HG03159 (cell line): ENCODE measurements around the gene RARG.

Experiments used
- ATAC-seq: cut with Tn5 transposase; IDR thresholded peaks from one replicate; pipeline ENCODE4 v1.9.1; 2021; ENCODE audit warnings: mild to moderate bottlenecking, moderate library complexity; ENCODE audit not compliant: unreplicated experiment

RARG gene

GRCh38 chr12:53231921-53232645, at the start of gene RARG:
RARG (minus strand) TSS chr12:53232209; CDS start chr12:53227545, 4,664 bp downstream.
- ATAC-seq: no peak

DNA sequence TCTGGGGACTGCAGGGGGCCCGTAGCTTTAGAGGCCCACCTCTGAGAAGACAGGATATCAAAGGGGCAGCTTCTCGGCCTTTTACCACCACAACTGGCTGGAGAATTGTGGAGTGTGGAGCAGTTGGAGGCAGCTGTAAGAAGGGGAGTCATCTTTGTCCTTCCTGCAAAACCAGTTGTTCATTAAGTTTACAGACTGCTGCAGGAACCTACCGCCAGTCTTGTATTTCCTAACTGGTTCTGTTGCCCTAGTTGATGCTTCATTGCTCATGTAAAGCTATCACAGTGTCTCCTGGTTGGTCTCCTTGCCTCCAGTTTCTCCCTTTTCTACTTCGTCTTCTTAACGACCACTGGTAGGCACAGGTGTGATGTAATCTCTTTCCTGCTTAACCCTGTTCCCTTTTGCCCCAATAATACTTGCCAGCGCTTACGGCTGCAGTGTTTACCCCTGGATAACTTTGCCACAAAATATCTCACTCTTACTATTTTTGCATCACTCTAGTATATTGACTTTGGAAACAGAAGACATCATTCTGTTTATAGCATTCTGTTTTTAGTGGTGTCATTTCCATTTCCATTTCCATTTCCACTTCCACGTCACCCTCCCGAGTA, 48.0 kb upstream of the RARG start:
- ATAC-seq: no peak

GRCh38 chr12:53279283-53279869, 47.4 kb upstream of the RARG start:
- no peak for ATAC-seq

DNA sequence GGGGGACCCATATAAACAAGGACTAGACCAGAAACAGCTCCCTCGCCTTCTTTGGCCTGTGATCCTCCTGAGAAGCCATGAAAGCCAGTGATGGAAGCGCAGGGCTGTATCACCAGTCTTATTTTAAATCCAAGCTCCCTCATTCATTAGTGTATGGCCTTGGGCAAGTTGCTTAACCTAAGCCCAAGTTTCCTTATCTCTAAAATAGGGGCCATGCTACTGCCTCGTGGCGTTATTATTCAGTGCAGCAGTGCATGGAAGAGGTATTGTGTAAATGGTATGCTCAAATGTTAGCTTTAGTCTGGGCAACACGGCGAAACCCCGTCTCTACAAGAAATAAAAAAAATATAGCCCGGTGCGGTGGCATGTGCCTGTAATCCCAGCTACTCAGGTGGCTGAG, 46.0 kb upstream of the RARG start:
- ATAC-seq: no peak

DNA sequence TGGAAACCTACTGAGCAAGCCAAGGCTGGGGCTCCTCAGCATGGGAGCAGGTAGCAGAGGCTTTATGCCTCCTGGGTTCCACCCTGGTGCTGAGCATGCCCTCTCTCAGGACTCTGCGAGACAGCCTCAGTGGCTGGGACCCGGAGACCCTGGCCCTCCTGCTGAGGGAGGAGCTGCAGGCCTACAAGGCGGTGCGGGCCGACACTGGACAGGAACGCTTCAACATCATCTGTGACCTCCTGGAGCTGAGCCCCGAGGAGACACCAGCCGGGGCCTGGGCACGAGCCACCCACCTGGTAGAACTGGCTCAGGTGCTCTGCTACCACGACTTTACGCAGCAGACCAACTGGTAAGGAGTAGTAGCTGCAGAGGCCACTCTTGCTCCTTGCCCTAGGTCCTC, 44.5 kb upstream of the RARG start:
- ATAC-seq: no peak

DNA sequence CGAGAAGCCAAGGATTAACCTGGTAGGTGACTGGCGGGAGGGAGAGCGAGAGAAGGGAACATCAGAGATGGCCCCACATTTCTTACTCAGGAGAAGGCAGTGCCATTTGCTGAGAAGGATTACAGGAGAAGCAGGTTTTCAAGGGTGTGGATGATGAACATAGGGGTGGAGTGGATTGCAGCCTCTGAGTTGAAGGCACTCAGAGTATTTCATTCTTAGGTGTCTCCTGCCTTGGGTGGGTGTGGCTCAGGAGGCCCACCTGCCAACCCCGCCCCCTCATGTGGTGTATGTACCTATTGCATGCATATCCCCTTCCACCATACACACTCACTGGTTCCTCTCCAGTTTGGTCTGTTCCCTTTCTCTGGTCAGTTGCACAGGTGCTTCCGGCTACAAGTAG, 42.4 kb upstream of the RARG start:
- ATAC-seq: no peak

GRCh38 chr12:53268630-53269562, 36.9 kb upstream of the RARG start:
- ATAC-seq: no peak

- ATAC-seq: peak; percentile 78
These were observed 36.1 kb upstream of the RARG start, which contains the start of gene ESPL1 for GRCh38 chr12:53267999-53268629. ESPL1 (plus strand) TSS chr12:53268299; CDS start chr12:53268767, 468 bp downstream.

GRCh38 chr12:53267306-53267998, 35.4 kb upstream of the RARG start:
- no peak for ATAC-seq

- ATAC-seq: no peak
These were observed 33.8 kb upstream of the RARG start for GRCh38 chr12:53265783-53266182.

GRCh38 chr12:53259891-53260290, 27.9 kb upstream of the RARG start:
- ATAC-seq: no peak

- no peak for ATAC-seq
These were observed 26.8 kb upstream of the RARG start for GRCh38 chr12:53258541-53259539.

DNA sequence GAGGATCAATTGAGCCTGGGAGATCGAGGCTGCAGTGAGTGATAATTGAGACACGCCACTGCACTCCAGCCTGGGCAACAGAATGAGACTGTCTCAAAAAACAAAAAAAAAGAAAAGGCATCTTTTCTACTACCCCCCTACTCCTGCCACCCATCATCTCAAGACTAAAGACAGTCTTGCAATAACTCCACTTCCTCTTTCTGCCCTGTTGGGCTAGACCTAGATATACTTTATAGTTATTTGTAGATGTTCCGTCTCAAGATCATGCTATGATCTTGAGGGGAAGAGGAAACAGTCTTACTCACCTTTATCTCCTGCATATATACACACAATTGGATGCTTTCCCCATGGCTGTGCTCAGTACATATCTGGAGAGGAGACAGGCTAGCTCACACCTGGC, 24.0 kb upstream of the RARG start:
- ATAC-seq: no peak

GRCh38 chr12:53254816-53255545, 23.0 kb upstream of the RARG start:
- no peak for ATAC-seq

- ATAC-seq: no peak
These were observed 21.3 kb upstream of the RARG start for GRCh38 chr12:53253298-53253697.

DNA sequence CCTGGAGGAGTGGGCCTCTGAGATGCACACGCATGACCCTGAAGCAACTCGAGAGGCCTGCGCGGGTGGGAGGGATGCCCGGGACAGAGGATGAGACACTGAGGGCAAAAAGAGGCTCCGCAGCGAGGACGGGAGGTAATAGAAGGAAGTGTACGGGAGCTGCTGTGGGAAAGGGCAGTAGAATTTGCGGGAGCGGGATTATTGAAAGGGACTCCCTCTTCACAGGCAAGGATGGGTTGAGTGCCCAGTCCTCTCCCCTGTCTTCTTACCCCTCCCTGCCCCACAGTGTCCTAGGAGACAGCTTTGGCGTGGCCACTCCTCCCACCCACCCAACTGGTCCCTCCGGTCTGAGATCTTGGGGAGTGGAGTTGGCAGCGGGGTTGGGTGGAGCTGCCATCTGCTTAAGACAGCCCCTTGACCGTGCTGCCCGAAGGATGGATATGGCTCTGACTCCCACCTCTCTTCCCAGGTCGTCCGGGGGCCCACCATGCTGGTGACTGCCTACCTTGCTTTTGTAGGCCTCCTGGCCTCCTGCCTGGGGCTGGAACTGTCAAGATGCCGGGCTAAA, 20.4 kb upstream of the RARG start:
- ATAC-seq: no peak

DNA sequence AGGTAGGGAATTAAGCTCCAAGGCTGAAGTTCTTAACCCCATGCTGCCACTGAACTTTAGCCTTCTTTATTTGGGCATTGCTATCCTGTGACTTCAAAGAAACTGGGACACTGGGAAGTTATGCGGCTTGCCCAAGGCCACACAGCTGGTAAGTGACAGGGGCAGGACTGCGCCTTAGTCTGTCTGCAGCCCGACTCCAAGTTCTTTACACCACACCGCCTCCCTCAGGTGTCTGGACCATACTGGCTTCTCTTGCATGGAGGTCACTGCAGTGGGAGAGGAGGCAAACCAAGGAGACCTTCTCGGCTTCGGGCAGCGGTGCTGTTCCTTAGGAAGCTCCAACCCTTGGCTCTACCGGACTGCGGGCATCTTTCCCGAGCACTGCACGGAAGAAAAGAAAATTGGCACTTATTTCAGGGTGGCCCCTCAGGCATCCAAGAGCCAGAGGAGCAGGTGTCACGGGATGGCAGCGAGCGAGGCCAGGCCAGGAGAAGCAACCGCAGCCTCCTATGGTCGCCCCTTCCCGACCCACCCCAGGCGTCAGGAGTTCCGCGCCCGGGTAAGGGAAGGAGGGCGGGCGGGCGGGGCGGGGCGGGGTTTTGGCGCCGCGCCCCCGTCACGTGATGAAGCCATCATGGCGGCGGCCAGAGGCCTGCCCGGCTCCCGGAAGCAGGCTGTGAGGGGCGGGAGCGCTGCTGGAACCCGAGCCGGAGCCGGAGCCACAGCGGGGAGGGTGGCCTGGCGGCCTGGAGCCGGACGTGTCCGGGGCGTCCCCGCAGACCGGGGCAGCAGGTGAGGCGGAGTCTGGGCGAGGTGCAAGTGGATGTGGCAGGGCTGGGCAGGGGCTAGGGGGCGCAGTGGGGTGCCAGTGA, 19.7 kb upstream of the RARG start:
- ATAC-seq: peak; percentile 71
